HG03196 (cell line): ENCODE data around the gene LUC7L3.

ENCODE experiments used
- ATAC-seq: cut with Tn5 transposase; IDR thresholded peaks from one replicate; pipeline ENCODE4 v1.9.1; 2021; ENCODE audit not compliant: unreplicated experiment

LUC7L3 gene

GRCh38 chr17:50749245-50749644 is 29.8 kb downstream of the LUC7L3 start:
- ATAC-seq, result no peak

GRCh38 chr17:50754521-50754920 is 35.1 kb downstream of the LUC7L3 start:
- ATAC-seq, result no peak

- ATAC-seq, result no peak
Measured at GRCh38 chr17:50758524-50758923, 39.1 kb downstream of the LUC7L3 start.

DNA sequence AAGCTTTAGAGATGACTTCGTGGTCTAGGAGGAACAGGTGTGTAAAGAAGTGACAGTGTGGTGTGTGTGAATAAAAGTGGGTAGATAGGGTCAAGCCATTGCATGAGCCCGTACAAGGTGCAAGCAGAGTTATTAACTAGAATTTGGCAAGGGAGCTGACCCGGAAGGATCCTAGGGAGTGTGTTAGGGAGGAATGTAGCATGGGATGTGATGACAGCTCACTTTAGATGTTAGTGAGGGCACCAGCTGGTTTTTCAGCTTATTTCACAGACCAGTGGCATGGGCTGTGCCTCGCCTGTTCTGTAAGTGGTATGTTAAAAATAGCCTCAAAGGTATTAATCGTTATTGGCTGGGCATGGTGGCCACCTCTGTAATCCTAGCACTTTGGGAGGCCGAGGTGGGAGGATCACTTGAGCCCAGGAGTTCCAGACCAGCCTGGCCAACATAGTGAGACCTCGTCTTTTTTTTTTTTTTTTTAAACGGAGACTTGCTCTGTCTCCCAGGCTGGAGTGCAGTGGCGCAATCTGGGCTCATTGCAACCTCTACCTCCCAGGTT is 39.7 kb downstream of the LUC7L3 start:
- no peak for ATAC-seq

- ATAC-seq, result no peak
Measured at GRCh38 chr17:50762177-50762576, 42.8 kb downstream of the LUC7L3 start.

GRCh38 chr17:50763716-50764475 is 44.5 kb downstream of the LUC7L3 start:
- no peak for ATAC-seq

DNA sequence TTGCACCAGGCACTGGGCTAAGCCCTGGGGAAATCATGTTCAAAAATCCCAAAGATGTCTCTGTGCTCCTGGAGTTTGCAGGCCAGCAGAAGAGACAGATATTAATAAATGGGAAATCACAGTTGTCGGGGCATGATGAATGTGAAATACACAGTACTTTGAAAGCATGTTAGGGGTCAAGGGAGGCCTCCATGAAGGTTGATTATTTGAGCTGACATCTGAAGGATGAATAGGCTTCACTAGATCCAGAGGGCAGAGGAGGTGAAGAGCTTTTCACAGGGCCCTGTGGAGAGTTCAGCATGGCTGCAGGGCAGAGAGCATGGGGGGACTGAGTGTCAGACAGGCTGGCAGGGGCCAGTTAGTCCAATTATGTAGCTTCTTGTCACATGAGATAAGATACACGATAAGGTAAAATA is 45.3 kb downstream of the LUC7L3 start:
- ATAC-seq, result no peak

GRCh38 chr17:50765454-50766221 is 46.2 kb downstream of the LUC7L3 start:
- ATAC-seq, result no peak

- no peak for ATAC-seq
Measured at GRCh38 chr17:50766222-50767023, 47.0 kb downstream of the LUC7L3 start.

DNA sequence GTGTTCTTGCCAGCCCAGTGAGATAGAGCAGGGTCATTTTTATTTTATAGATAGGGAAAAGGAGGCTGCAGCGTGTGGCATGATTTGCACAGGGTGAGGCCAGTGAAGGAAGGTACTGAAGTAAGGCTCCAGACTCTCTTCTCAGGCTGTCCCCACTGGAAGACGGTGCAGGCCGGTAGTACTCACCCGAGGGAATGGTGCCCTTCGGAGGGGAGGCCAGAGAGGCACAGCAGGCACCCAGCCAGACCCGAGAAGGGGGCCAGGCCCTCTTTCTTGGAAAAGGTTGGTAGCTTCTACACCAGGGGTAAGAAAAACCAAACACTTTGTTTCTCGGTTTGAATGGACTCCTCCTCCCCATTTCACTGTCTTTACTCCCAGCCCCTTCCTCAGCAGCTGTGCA is 47.6 kb downstream of the LUC7L3 start:
- no peak for ATAC-seq

DNA sequence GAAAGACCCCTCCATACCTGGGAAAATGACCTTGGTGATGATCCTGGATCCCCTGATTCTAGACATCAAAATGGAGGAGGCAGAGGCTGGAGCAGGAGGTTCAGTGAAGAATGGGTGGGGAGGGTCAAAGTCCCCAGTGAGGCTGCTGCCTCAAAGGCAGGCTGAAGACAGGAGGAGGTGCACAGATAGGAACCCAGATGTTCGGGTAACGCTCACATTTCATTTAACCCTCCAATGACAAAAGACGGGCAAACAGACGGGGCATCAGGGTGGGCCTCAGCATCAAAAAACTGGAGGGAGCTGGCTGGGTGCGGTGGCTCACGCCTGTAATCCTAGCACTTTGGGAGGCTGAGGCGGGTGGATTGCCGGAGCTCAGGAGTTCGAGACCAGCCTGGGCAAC is 48.0 kb downstream of the LUC7L3 start, which contains the start of gene ANKRD40CL:
Gene ANKRD40CL, minus strand, starts transcription at position 73 of the 400 bp plus-strand sequence. CDS start 605 bp downstream, outside the sequence.
- ATAC-seq, result no peak

DNA sequence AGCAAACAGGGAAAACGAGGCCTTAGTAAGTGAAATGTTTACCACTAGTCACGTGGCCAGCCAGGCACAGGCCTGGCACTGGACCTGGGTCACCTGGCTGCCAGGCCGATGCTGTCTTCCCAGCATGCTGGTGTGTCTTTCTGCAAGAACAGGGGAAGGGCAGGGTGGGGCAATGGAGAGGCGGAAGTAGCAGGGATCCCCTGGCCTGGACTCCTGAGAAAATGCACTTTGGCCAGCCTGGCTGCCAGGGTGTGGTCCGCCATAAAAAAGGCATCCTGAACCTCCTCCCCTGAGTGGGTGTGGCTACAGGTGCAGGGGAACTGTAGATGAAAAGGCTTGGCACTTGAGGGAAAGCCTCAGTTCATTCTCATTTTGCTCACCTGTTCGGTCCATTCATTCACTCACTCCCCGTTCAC is 49.0 kb downstream of the LUC7L3 start:
- no peak for ATAC-seq

DNA sequence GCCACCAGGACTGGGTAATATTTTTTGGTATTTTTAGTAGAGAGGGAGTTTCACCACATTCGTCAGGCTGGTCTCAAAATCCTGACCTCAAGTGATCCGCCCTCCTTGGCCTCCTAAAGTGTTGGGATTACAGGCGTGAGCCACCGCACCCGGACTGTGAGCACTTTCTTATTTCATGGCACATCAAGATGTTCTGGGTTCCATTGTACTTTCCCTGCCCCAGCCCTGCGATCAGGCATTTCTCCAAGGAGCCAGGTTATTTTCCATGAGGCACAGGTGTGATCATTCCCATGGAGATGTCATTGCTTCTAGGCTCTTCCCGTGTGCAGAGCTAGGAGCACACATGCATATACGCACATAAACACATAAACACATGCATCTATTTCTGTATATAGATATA is 50.5 kb downstream of the LUC7L3 start:
- no peak for ATAC-seq

GRCh38 chr17:50770346-50770745 is 50.9 kb downstream of the LUC7L3 start:
- ATAC-seq, result no peak

- ATAC-seq, result peak; percentile 82
Measured at GRCh38 chr17:50771991-50772785, 52.8 kb downstream of the LUC7L3 start.

- no peak for ATAC-seq
Measured at GRCh38 chr17:50774225-50774803, 54.9 kb downstream of the LUC7L3 start.

GRCh38 chr17:50775926-50776325 is 56.5 kb downstream of the LUC7L3 start:
- ATAC-seq, result no peak

DNA sequence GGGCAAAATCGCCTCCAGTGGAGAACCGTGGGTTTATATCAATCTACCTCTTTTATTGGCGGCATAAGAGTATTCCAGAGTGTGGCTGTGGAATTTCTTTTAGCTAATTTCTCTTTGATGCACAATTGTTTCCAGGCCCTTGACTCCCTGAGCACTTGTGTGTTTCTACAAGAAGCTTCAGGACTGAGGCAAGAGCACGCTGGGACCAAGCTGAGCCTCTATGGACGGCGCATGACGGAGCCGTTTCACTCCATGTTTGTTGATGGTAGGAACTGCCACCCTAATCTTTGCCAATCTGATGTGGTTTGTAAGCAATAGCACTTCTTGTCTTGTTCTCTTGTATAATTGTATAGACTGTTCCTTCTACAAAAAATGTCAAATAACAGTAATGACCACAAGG is 59.1 kb downstream of the LUC7L3 start:
- no peak for ATAC-seq

- ATAC-seq, result no peak
Measured at GRCh38 chr17:50778988-50779387, 59.6 kb downstream of the LUC7L3 start.
